ENCODE measurements around the gene LIMS2. TPM values are rescaled to one million over a fixed set of nuclear protein-coding genes. Genes with fewer than 3 reads are reported as not detected.

LIMS2 gene
- polyA plus RNA-seq, 2 of the 4 experiments (the other 2 are of a cell fraction), result 1.2 to 6.1 TPM

- TF ChIP-seq ATOH8 (CRISPR knock-in tag; IDR thresholded peaks at IDR 0.05; ENCODE audit: low read depth), result 0 out of 2 replicates have a peak, but pooled peaks have one; percentile 32
- peak; percentile 73; the same call in 1 of the 2 replicates for TF ChIP-seq HOXB13 (CRISPR knock-in tag; IDR thresholded peaks at IDR 0.05; ENCODE audit: low read depth)
- TF ChIP-seq HMGXB4 (CRISPR knock-in tag; IDR thresholded peaks at IDR 0.05; ENCODE audit: borderline replicate concordance), result peak; percentile 63; the same call in 1 of the 2 replicates
- no peak for TF ChIP-seq FOSB (CRISPR knock-in tag; IDR thresholded peaks at IDR 0.05)
These were observed 20.5 kb upstream of the LIMS2 start (continued) for GRCh38 chr2:127695491-127696472.

DNA sequence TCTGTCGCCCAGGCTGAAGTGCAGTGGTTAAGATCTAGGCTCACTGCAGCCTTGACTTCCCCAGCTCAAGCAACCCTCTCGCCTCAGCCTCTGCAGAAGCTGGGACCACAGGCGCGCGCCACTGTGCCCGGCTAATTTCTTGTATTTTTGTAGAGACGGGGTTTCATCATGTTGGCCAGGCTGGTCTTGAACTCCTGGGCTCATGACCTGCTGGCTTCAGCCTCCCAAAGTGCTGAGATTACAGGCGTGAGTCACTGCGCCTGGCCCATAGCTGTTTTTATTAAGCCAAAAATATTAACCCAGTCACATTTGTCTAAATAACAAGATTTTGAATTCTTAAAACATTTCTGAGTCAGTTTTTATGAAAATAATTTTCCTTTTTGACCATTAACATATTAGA, 19.7 kb upstream of the LIMS2 start:
- CTCF ChIA-PET, result interaction anchor here (0.9 to 3.4 kb wide), 8 partner anchors 9 to 104 kb away, joined by 3 to 19 read pairs (median 6); partner anchors contain the start of gene LIMS2
- ATAC-seq, result no peak

GRCh38 chr2:127690696-127691095, 15.4 kb upstream of the LIMS2 start:
- FAIRE-seq, result no peak
- Histone ChIP-seq H3K27ac (no peak overlapping the region), H3K4me3 (no peak overlapping the region), H3K9me3 (peaks cover 29% of the 10 kb centered on the region), H3K4me2 (no peak overlapping the region), H3K4me1 (peaks cover 2% of the 10 kb centered on the region; the same call in 1 of the 3 replicates)
- DNase-seq (ENCODE audit: low read depth in 1 of 2, low spot score in 1 of 2), result no peak
- TF ChIP-seq ZFP36 (IDR thresholded peaks at IDR 0.05; ENCODE audit: borderline replicate concordance, partially characterized antibody), result peak; percentile 86
- no peak for TF ChIP-seq KDM5A (IDR thresholded peaks at IDR 0.05)
- no peak for TF ChIP-seq CEBPB (IDR thresholded peaks at IDR 0.05)
- TF ChIP-seq RFX5 (IDR thresholded peaks at IDR 0.05), result no peak
- TF ChIP-seq HOXB13 (CRISPR knock-in tag; IDR thresholded peaks at IDR 0.05; ENCODE audit: low read depth), result no peak
- WGBS (ENCODE audit: missing lambda C conversion rate), result 36% methylated on average over 2 of the region's 2 CpGs
- CTCF ChIA-PET, result no interaction called here
- ATAC-seq, result no peak
- POLR2A ChIA-PET, result no interaction called here

More for the DNA sequence above, 19.7 kb upstream of the LIMS2 start:
- H3K4me2 ChIP-seq, result peak overlapping the region; percentile 71
- POLR2A ChIA-PET, result no interaction called here
- 94% methylated on average over 9 of the region's 9 CpGs for WGBS (ENCODE audit: missing lambda C conversion rate)
- H3K27ac ChIP-seq, result peak overlapping the region; percentile 64 to 83
- H3K4me3 ChIP-seq, result no peak overlapping the region; the same call in 2 of the 3 replicates
- TF ChIP-seq PBX3 (IDR thresholded peaks at IDR 0.05), result no peak
- TF ChIP-seq RFX5 (IDR thresholded peaks at IDR 0.05), result no peak
- no peak for TF ChIP-seq NPAS2 (CRISPR knock-in tag; IDR thresholded peaks at IDR 0.05; ENCODE audit: borderline replicate concordance)
- no peak for TF ChIP-seq FOSL2 (IDR thresholded peaks at IDR 0.05)
- peak; percentile 11; the same call in 1 of the 2 replicates for TF ChIP-seq FOSL2 (CRISPR knock-in tag; IDR thresholded peaks at IDR 0.05)
- peaks cover 11% of the 10 kb centered on the region for H3K4me1 ChIP-seq
- no peak for FAIRE-seq
- peaks cover 10% of the 10 kb centered on the region for H3K9me3 ChIP-seq
- DNase-seq (ENCODE audit: low read depth in 1 of 2, low spot score in 1 of 2), result no peak

GRCh38 chr2:127688405-127688804, 13.1 kb upstream of the LIMS2 start:
- no peak for DNase-seq (ENCODE audit: low read depth in 1 of 2, low spot score in 1 of 2)
- H3K27ac ChIP-seq, result no peak overlapping the region
- H3K4me2 ChIP-seq, result no peak overlapping the region
- POLR2A ChIA-PET, result no interaction called here
- no peak for ATAC-seq
- no peak overlapping the region for H3K4me3 ChIP-seq
- 0% methylated on average over 1 of the region's 1 CpG for WGBS (ENCODE audit: missing lambda C conversion rate)
- no peaks in the 10 kb centered on the region for H3K4me1 ChIP-seq
- CTCF ChIA-PET, result no interaction called here
- FAIRE-seq, result no peak
- peaks cover 29% of the 10 kb centered on the region for H3K9me3 ChIP-seq
- no peak for TF ChIP-seq MAZ (IDR thresholded peaks at IDR 0.05; ENCODE audit: borderline replicate concordance, low read depth, low read length)
- TF ChIP-seq RCOR1 (IDR thresholded peaks at IDR 0.05; ENCODE audit: low read depth, low read length), result no peak
- no peak for TF ChIP-seq FOSL2 (IDR thresholded peaks at IDR 0.05)
- TF ChIP-seq FOSL2 (CRISPR knock-in tag; IDR thresholded peaks at IDR 0.05), result no peak
- no peak for TF ChIP-seq JUN (IDR thresholded peaks at IDR 0.05)
- TF ChIP-seq NFE2L2 (conservative IDR thresholded peaks at IDR 0.05; ENCODE audit: low read length), result no peak
- TF ChIP-seq MAFK (IDR thresholded peaks at IDR 0.05; ENCODE audit: partially characterized antibody), result no peak
- TF ChIP-seq GATA3 (IDR thresholded peaks at IDR 0.05; ENCODE audit: borderline replicate concordance), result no peak
- no peak for TF ChIP-seq RAD21 (conservative IDR thresholded peaks at IDR 0.05 in 1 of 2, IDR thresholded peaks at IDR 0.05 in 1 of 2)
- no peak for TF ChIP-seq EP300 (IDR thresholded peaks at IDR 0.05)
- no peak for TF ChIP-seq RARB (CRISPR knock-in tag; IDR thresholded peaks at IDR 0.05)
- no peak for TF ChIP-seq EHMT2 (IDR thresholded peaks at IDR 0.05; ENCODE audit: low read depth)
- TF ChIP-seq, protein P1, sequence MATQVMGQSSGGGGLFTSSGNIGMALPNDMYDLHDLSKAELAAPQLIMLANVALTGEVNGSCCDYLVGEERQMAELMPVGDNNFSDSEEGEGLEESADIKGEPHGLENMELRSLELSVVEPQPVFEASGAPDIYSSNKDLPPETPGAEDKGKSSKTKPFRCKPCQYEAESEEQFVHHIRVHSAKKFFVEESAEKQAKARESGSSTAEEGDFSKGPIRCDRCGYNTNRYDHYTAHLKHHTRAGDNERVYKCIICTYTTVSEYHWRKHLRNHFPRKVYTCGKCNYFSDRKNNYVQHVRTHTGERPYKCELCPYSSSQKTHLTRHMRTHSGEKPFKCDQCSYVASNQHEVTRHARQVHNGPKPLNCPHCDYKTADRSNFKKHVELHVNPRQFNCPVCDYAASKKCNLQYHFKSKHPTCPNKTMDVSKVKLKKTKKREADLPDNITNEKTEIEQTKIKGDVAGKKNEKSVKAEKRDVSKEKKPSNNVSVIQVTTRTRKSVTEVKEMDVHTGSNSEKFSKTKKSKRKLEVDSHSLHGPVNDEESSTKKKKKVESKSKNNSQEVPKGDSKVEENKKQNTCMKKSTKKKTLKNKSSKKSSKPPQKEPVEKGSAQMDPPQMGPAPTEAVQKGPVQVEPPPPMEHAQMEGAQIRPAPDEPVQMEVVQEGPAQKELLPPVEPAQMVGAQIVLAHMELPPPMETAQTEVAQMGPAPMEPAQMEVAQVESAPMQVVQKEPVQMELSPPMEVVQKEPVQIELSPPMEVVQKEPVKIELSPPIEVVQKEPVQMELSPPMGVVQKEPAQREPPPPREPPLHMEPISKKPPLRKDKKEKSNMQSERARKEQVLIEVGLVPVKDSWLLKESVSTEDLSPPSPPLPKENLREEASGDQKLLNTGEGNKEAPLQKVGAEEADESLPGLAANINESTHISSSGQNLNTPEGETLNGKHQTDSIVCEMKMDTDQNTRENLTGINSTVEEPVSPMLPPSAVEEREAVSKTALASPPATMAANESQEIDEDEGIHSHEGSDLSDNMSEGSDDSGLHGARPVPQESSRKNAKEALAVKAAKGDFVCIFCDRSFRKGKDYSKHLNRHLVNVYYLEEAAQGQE (IDR thresholded peaks at IDR 0.05), result no peak
